ENCODE results near the gene HSH2D. TPM values are rescaled to one million over a fixed set of nuclear protein-coding genes. Genes with fewer than 3 reads are reported as not detected.

HSH2D gene
- total RNA-seq, 1 experiment from 2014 or later = 0.23 TPM

DNA sequence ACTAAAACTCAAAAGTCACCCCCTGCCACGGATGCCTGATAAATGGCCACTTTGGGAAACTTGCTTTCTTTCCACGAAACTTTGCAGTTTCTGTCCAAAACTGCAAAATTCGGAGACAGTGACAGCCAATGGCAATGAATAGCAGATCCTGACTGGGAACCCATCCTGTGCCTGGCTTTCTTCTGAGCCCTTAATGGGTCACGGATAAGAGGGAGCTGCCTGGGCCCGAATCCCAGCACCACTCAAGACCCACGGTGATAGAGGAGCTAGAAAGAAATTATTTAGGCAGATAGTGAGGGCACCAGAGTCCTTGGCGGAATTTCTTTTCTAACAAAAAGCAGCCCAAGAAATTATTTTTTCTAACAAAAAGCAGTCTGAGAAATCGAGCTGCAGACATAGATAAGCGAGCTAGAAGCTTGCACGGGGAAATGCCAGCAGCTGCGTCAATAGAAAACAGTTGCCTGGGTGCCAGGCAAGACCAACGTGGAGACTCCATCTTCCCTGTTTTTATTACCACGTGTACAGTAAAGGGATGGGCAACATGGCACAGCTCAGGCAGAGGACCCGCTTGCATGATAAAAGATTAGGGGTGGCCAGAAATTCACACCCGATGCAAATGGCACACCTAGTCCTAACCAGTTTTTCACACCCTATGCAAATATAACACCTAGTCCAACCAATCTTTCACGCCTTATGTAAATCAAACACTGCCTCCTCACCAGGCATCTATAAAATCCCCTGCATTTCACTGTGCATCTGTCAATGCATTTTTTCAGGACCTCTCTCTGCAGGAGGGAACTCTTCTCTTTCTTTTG lies 7.1 kb upstream of the HSH2D start:
- Mint-ChIP-seq H3K4me3 (ENCODE audit: unreplicated experiment) (no peak overlapping the region), H3K27ac (ENCODE audit: unreplicated experiment) (no peak overlapping the region), H3K36me3 (ENCODE audit: insufficient read depth, unreplicated experiment) (peaks cover 52% of the 10 kb centered on the region), H3K27me3 (ENCODE audit: insufficient read depth, unreplicated experiment) (no peaks in the 10 kb centered on the region), H3K4me1 (ENCODE audit: low read depth, unreplicated experiment) (no peaks in the 10 kb centered on the region), H3K9me3 (ENCODE audit: unreplicated experiment) (peaks cover 7% of the 10 kb centered on the region)
- Histone ChIP-seq H3K9me3 (no peaks in the 10 kb centered on the region), H3K4me3 (ENCODE audit: low read depth, low read length) (no peak overlapping the region), H3K4me1 (no peaks in the 10 kb centered on the region), H3K27me3 (replicated peaks; ENCODE audit: control insufficient read depth, insufficient read depth, low read length) (no peaks in the 10 kb centered on the region), H3K36me3 (ENCODE audit: control insufficient read depth, insufficient read depth, low read length) (peaks cover 2% of the 10 kb centered on the region; the same call in 1 of the 2 replicates)
- intact Hi-C loops (cut with micrococcal nuclease; ENCODE audit: unreplicated experiment) = no loop called here
- POLR2A ChIA-PET = interaction anchor here (0.6 kb wide), 1 partner anchor 13 kb away, joined by 3 read pairs; no protein-coding TSS in a partner anchor
- BruUV-seq (replicated peaks) = no TSS peak
- no peak for DNase-seq
- TF ChIP-seq, protein P1, sequence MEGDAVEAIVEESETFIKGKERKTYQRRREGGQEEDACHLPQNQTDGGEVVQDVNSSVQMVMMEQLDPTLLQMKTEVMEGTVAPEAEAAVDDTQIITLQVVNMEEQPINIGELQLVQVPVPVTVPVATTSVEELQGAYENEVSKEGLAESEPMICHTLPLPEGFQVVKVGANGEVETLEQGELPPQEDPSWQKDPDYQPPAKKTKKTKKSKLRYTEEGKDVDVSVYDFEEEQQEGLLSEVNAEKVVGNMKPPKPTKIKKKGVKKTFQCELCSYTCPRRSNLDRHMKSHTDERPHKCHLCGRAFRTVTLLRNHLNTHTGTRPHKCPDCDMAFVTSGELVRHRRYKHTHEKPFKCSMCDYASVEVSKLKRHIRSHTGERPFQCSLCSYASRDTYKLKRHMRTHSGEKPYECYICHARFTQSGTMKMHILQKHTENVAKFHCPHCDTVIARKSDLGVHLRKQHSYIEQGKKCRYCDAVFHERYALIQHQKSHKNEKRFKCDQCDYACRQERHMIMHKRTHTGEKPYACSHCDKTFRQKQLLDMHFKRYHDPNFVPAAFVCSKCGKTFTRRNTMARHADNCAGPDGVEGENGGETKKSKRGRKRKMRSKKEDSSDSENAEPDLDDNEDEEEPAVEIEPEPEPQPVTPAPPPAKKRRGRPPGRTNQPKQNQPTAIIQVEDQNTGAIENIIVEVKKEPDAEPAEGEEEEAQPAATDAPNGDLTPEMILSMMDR (IDR thresholded peaks at IDR 0.05; ENCODE audit: insufficient read depth in 1 of 2, low read depth in 1 of 2, low read length in 1 of 2, severe bottlenecking in 1 of 2, unreplicated experiment in 1 of 2) = no peak
- CTCF ChIA-PET = interaction anchor here (0.6 kb wide), 1 partner anchor 46 kb away, joined by 6 read pairs; no protein-coding TSS in a partner anchor

DNA sequence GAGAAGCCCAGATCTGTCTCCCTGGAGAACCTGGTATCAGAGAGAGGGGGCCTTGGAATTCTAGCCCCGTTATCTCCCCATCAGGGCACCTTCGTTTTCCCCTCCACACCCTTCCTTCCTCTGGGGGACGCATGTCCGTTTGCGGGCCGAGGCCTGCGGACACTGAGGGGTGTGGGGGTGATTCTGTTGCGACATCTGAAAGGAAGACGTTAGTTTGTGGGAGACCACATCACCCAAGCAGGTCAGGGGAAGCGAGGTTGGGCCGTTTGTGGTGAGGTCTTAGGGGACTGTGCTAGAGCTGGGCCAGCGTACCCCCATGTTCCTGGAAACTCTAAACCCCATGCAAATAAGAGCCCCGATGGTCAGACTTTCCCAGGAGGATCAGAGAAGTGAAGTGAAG lies 3.7 kb upstream of the HSH2D start:
- BruUV-seq (replicated peaks) = no TSS peak

GRCh38 chr19:16141043-16141442 lies 2.4 kb upstream of the HSH2D start:
- Mint-ChIP-seq H3K9me3 (ENCODE audit: unreplicated experiment) (no peaks in the 10 kb centered on the region), H3K27ac (ENCODE audit: unreplicated experiment) (no peak overlapping the region), H3K4me3 (ENCODE audit: unreplicated experiment) (no peak overlapping the region), H3K36me3 (ENCODE audit: insufficient read depth, unreplicated experiment) (peaks cover 13% of the 10 kb centered on the region), H3K4me1 (ENCODE audit: low read depth, unreplicated experiment) (peaks cover 14% of the 10 kb centered on the region), H3K27me3 (ENCODE audit: insufficient read depth, unreplicated experiment) (no peaks in the 10 kb centered on the region)
- TF ChIP-seq, protein P1 (IDR thresholded peaks at IDR 0.05; ENCODE audit: insufficient read depth in 1 of 2, low read depth in 1 of 2, low read length in 1 of 2, severe bottlenecking in 1 of 2, unreplicated experiment in 1 of 2) = no peak
- CTCF ChIA-PET = interaction anchor here (0.9 kb wide), 1 partner anchor 44 kb away, joined by 3 read pairs; the partner anchor contains the start of gene FAM32A
- Histone ChIP-seq H3K9me3 (no peaks in the 10 kb centered on the region), H3K27me3 (replicated peaks; ENCODE audit: control insufficient read depth, insufficient read depth, low read length) (no peaks in the 10 kb centered on the region), H3K36me3 (ENCODE audit: control insufficient read depth, insufficient read depth, low read length) (no peaks in the 10 kb centered on the region), H3K4me1 (peaks cover 5% of the 10 kb centered on the region; the same call in 1 of the 2 replicates), H3K4me3 (ENCODE audit: low read depth, low read length) (no peak overlapping the region)
- no peak for DNase-seq
- BruUV-seq (replicated peaks) = no TSS peak
- POLR2A ChIA-PET = no interaction called here
- intact Hi-C loops (cut with micrococcal nuclease; ENCODE audit: unreplicated experiment) = no loop called here

More for the DNA sequence above, 3.7 kb upstream of the HSH2D start:
- intact Hi-C loops (cut with micrococcal nuclease; ENCODE audit: unreplicated experiment) = no loop called here
- Histone ChIP-seq H3K9me3 (no peaks in the 10 kb centered on the region), H3K4me1 (no peaks in the 10 kb centered on the region), H3K4me3 (ENCODE audit: low read depth, low read length) (no peak overlapping the region), H3K36me3 (ENCODE audit: control insufficient read depth, insufficient read depth, low read length) (no peaks in the 10 kb centered on the region), H3K27me3 (replicated peaks; ENCODE audit: control insufficient read depth, insufficient read depth, low read length) (no peaks in the 10 kb centered on the region)
- DNase-seq = no peak
- Mint-ChIP-seq H3K4me1 (ENCODE audit: low read depth, unreplicated experiment) (peaks cover 8% of the 10 kb centered on the region), H3K27me3 (ENCODE audit: insufficient read depth, unreplicated experiment) (no peaks in the 10 kb centered on the region), H3K27ac (ENCODE audit: unreplicated experiment) (no peak overlapping the region), H3K9me3 (ENCODE audit: unreplicated experiment) (no peaks in the 10 kb centered on the region), H3K4me3 (ENCODE audit: unreplicated experiment) (no peak overlapping the region), H3K36me3 (ENCODE audit: insufficient read depth, unreplicated experiment) (peaks cover 21% of the 10 kb centered on the region)
- POLR2A ChIA-PET = no interaction called here
- CTCF ChIA-PET = no interaction called here
- TF ChIP-seq, protein P1 (IDR thresholded peaks at IDR 0.05; ENCODE audit: insufficient read depth in 1 of 2, low read depth in 1 of 2, low read length in 1 of 2, severe bottlenecking in 1 of 2, unreplicated experiment in 1 of 2) = no peak

All from Caco-2 (cell line).